NCI-H2081 (cell line): Measurements from ENCODE around the gene SBDS.
"Not testable (repeated sequence)": the region's sequence is repeated elsewhere in the genome, so short reads cannot be mapped to it uniquely, and the experiment has no call there.

Source experiments
- DNase-seq, 2 experiments: peaks; one replicate each; lab custom pipeline; 2025; lab: John Stamatoyannopoulos, UW

Gene SBDS

GRCh38 chr7:66995050-66995776 is at the start of gene SBDS:
Gene SBDS (minus strand): TSS chr7:66995586. CDS start chr7:66995417, 169 bp downstream.
- peak; percentile 98 to 100 for DNase-seq

- not testable (repeated sequence) for DNase-seq
These were observed 48.2 kb upstream of the SBDS start for GRCh38 chr7:67043559-67043930.

GRCh38 chr7:67042781-67043558 is 47.6 kb upstream of the SBDS start:
- peak in 1 of 2 experiments; percentile 48 for DNase-seq

- DNase-seq = not testable (repeated sequence)
These were observed 45.4 kb upstream of the SBDS start for GRCh38 chr7:67040832-67041231.

- DNase-seq = peak; percentile 75 to 88
These were observed 41.3 kb upstream of the SBDS start for GRCh38 chr7:67036432-67037395.

GRCh38 chr7:67033251-67033650 is 37.9 kb upstream of the SBDS start:
- no peak for DNase-seq

- not testable (repeated sequence) for DNase-seq
These were observed 36.3 kb upstream of the SBDS start for GRCh38 chr7:67031685-67032084.

GRCh38 chr7:67025459-67025858 is 30.1 kb upstream of the SBDS start:
- DNase-seq = not testable (repeated sequence)

- no peak for DNase-seq
These were observed 27.1 kb upstream of the SBDS start for GRCh38 chr7:67022511-67022910.

GRCh38 chr7:67021260-67021659 is 25.9 kb upstream of the SBDS start:
- DNase-seq = no peak

GRCh38 chr7:67019562-67020390 is 24.4 kb upstream of the SBDS start:
- peak; percentile 51 to 82 for DNase-seq

GRCh38 chr7:67018940-67019339 is 23.6 kb upstream of the SBDS start:
- no peak for DNase-seq

GRCh38 chr7:67017971-67018370 is 22.6 kb upstream of the SBDS start:
- not testable (repeated sequence) for DNase-seq

GRCh38 chr7:67014076-67014622 is 18.8 kb upstream of the SBDS start:
- DNase-seq = not testable (repeated sequence)

- not testable (repeated sequence) for DNase-seq
These were observed 14.3 kb upstream of the SBDS start for GRCh38 chr7:67009677-67010076.

- DNase-seq = no peak
These were observed 12.9 kb upstream of the SBDS start for GRCh38 chr7:67008260-67008659.

GRCh38 chr7:67006965-67007364 is 11.6 kb upstream of the SBDS start:
- DNase-seq = peak in 1 of 2 experiments; percentile 28

GRCh38 chr7:67004145-67004544 is 8.8 kb upstream of the SBDS start:
- DNase-seq = not testable (repeated sequence)

- peak; percentile 15 to 21 for DNase-seq
These were observed 5.3 kb upstream of the SBDS start for GRCh38 chr7:67000601-67001258.
